ENCODE data around the gene IL1RAPL1. TPM values are rescaled to one million over a fixed set of nuclear protein-coding genes. Genes with fewer than 3 reads are reported as not detected.

Gene IL1RAPL1
- polyA plus RNA-seq, 1 of the 3 experiments (the other 2 are of a cell fraction) = 2.8 TPM

GRCh38 chrX:29553542-29553941, 966.3 kb downstream of the IL1RAPL1 start:
- Histone ChIP-seq H3K4me3 (ENCODE audit: low read depth in 2 of 2, low read length in 1 of 2) (no peak overlapping the region), H3K4me1 (ENCODE audit: control insufficient read depth in 1 of 2, insufficient read depth in 2 of 2, low read depth in 1 of 2, low read length in 1 of 2) (no peaks in the 10 kb centered on the region), H4K20me1 (ENCODE audit: insufficient read depth) (no peaks in the 10 kb centered on the region), H3K27ac (ENCODE audit: low read depth in 2 of 2, low read length in 1 of 2) (no peak overlapping the region; a peak in 1 of 4 replicates), H2AFZ (ENCODE audit: low read depth) (no peak overlapping the region), H3K27me3 (ENCODE audit: insufficient read depth) (no peaks in the 10 kb centered on the region), H3K4me2 (no peak overlapping the region), H3K9me2 (no peaks in the 10 kb centered on the region), H3K9me3 (no peaks in the 10 kb centered on the region), H3K9ac (no peak overlapping the region), H3K79me2 (ENCODE audit: insufficient read depth) (no peaks in the 10 kb centered on the region), H3K36me3 (replicated peaks in 1 of 2; ENCODE audit: control insufficient read depth in 1 of 2, insufficient read depth in 2 of 2, low read length in 1 of 2) (no peaks in the 10 kb centered on the region), H3F3A (replicated peaks; ENCODE audit: insufficient read depth) (no peaks in the 10 kb centered on the region)
- no peak for TF ChIP-seq EP300 (IDR thresholded peaks at IDR 0.05; ENCODE audit: borderline replicate concordance in 1 of 2, low read depth in 1 of 2, low read length in 1 of 2)
- no peak for TF ChIP-seq RAD21 (IDR thresholded peaks at IDR 0.05; ENCODE audit: low read length)
- TF ChIP-seq GABPA (IDR thresholded peaks at IDR 0.05; ENCODE audit: low read depth) = no peak
- no peak for TF ChIP-seq JUND (IDR thresholded peaks at IDR 0.05)
- no peak for TF ChIP-seq CHD2 (IDR thresholded peaks at IDR 0.05; ENCODE audit: low read length, partially characterized antibody)
- TF ChIP-seq ELF1 (IDR thresholded peaks at IDR 0.05) = no peak
- TF ChIP-seq REST (IDR thresholded peaks at IDR 0.05; ENCODE audit: low read depth, low read length) = no peak
- no peak for TF ChIP-seq TAF1 (IDR thresholded peaks at IDR 0.05; ENCODE audit: borderline replicate concordance, low read depth, low read length)
- TF ChIP-seq YY1 (IDR thresholded peaks at IDR 0.05; ENCODE audit: low read depth) = no peak
- DNase-seq = no peak
- ChIA-PET POLR2A (no interaction called here), CTCF (interaction anchor here (0.6 kb wide), 1 partner anchor 27 kb away, joined by 3 read pairs; no protein-coding TSS in a partner anchor)
- 30% methylated on average over 1 of the region's 1 CpG for WGBS (ENCODE audit: low lambda C conversion rate)

- Histone ChIP-seq H3K4me3 (ENCODE audit: low read depth in 2 of 2, low read length in 1 of 2) (no peak overlapping the region), H2AFZ (ENCODE audit: low read depth) (no peak overlapping the region), H3K9me3 (peaks cover 12% of the 10 kb centered on the region; the same call in 1 of the 2 replicates), H3K4me2 (no peak overlapping the region), H3F3A (replicated peaks; ENCODE audit: insufficient read depth) (peaks cover 3% of the 10 kb centered on the region), H3K36me3 (replicated peaks in 1 of 2; ENCODE audit: control insufficient read depth in 1 of 2, insufficient read depth in 2 of 2, low read length in 1 of 2) (no peaks in the 10 kb centered on the region), H3K79me2 (ENCODE audit: insufficient read depth) (no peaks in the 10 kb centered on the region), H3K9ac (no peak overlapping the region), H3K27me3 (ENCODE audit: insufficient read depth) (no peaks in the 10 kb centered on the region), H3K4me1 (ENCODE audit: control insufficient read depth in 1 of 2, insufficient read depth in 2 of 2, low read depth in 1 of 2, low read length in 1 of 2) (no peaks in the 10 kb centered on the region), H3K27ac (ENCODE audit: low read depth in 2 of 2, low read length in 1 of 2) (no peak overlapping the region), H3K9me2 (no peaks in the 10 kb centered on the region), H4K20me1 (ENCODE audit: insufficient read depth) (no peaks in the 10 kb centered on the region)
- 56% methylated on average over 1 of the region's 1 CpG for WGBS (ENCODE audit: low lambda C conversion rate)
- no peak for DNase-seq
- CTCF ChIA-PET = no interaction called here
- POLR2A ChIA-PET = no interaction called here
- TF ChIP-seq ELF1 (IDR thresholded peaks at IDR 0.05) (no peak), SIN3A (IDR thresholded peaks at IDR 0.05; ENCODE audit: borderline replicate concordance, low read depth, low read length) (no peak), FOXJ3 (CRISPR knock-in tag; IDR thresholded peaks at IDR 0.05) (no peak), RAD21 (IDR thresholded peaks at IDR 0.05; ENCODE audit: low read length) (no peak), REST (IDR thresholded peaks at IDR 0.05; ENCODE audit: low read depth, low read length) (no peak), SMC3 (IDR thresholded peaks at IDR 0.05; ENCODE audit: low read depth, low read length) (no peak), PBX3 (IDR thresholded peaks at IDR 0.05) (no peak), CHD2 (IDR thresholded peaks at IDR 0.05; ENCODE audit: low read length, partially characterized antibody) (no peak), GATA2 (CRISPR knock-in tag; IDR thresholded peaks at IDR 0.05) (no peak), USF2 (IDR thresholded peaks at IDR 0.05; ENCODE audit: borderline replicate concordance, low read depth, low read length) (no peak), MXI1 (IDR thresholded peaks at IDR 0.05; ENCODE audit: low read depth, low read length) (no peak), FOSL2 (IDR thresholded peaks at IDR 0.05; ENCODE audit: borderline replicate concordance, low read depth) (no peak), TCF12 (IDR thresholded peaks at IDR 0.05) (no peak), FOXM1 (IDR thresholded peaks at IDR 0.05; ENCODE audit: low read depth) (no peak)
Measured at GRCh38 chrX:29555465-29556091, 968.3 kb downstream of the IL1RAPL1 start.

All from SK-N-SH (cell line).